Stromal cell of bone marrow (primary cell): Measurements from ENCODE around the gene TTC21A.
"Not testable (repeated sequence)": the region's sequence is repeated elsewhere in the genome, so short reads cannot be mapped to it uniquely, and the experiment has no call there.

Experiments used
- DNase-seq: peaks from one replicate; pipeline ENCODE4 v3.0.0-alpha.2; 2012; ENCODE audit warnings: low read depth

The TTC21A gene

GRCh38 chr3:39150803-39151631 is 43.5 kb downstream of the TTC21A start:
- peak; percentile 91 for DNase-seq

- DNase-seq = no peak
Measured at GRCh38 chr3:39153977-39154279, 46.4 kb downstream of the TTC21A start.

DNA sequence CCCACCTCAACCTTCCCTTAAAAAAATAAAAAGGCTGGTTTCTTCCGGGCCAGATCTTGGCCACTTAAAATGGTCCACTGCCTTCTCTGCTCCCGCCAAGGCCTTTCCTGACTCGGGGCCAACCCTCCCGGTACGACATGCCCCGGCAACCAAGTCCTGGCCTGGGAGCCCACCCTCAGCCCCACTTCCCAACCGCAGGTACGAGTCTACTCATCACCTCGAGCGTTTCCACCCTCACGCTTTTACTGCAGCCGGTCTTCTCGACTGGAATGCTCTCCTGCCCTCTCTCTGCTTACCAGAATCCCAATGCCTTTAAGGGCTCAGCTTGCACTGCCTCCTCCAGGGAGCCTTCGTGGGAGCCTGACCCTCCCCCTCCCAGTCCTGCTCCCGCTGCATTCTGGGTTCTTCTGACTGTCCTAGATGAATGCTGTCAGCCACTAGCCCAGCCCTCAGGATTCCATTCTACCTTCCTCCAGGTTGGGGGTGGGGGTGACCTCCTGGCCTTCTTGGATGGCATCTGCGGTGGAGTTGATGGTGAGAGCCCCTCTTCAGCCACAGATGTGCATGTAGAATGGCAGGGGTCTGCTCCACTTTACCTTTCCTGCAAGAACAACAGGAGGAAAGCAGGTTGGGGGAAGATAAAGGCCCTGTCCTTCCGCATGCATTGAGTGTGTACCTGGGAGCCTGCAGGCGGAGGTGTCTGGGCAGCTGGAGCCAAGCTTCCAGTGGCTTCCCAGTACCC is 47.0 kb downstream of the TTC21A start:
- no peak for DNase-seq

GRCh38 chr3:39156421-39156820 is 48.9 kb downstream of the TTC21A start:
- no peak for DNase-seq

- DNase-seq = no peak
Measured at GRCh38 chr3:39157359-39157758, 49.9 kb downstream of the TTC21A start.

GRCh38 chr3:39158148-39158715 is 50.8 kb downstream of the TTC21A start:
- DNase-seq = no peak

- no peak for DNase-seq
Measured at GRCh38 chr3:39164414-39164813, 56.9 kb downstream of the TTC21A start.

GRCh38 chr3:39165518-39165917 is 58.0 kb downstream of the TTC21A start:
- DNase-seq = no peak

DNA sequence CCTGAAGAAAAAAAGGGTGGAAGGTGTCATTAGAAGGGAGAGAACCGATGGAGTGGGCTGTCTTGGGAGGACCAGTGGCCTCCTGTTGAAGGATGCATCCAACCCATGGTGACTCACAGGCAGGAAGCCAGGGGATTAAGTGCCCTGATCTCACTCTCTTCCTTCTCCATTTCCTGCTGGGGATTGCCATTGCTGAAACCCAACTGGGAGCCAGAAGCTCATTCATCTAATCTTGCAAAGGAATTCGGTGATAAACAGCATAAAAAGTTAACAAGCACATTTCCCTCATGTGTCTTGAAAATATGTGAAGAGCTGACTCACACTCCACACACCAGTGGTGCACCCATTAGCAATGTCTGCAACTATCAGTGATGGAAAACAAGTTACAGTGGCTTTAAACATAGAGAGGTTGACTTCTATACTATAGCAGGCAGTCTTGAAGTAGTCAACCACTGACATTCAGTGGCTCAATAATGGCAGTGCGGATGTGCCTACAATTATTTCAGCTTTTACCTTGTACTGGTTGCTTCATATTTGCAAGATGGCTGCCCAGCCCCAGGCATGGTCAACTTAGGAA is 58.7 kb downstream of the TTC21A start:
- DNase-seq = peak; percentile 87

GRCh38 chr3:39166932-39167532 is 59.6 kb downstream of the TTC21A start:
- peak; percentile 91 for DNase-seq

DNA sequence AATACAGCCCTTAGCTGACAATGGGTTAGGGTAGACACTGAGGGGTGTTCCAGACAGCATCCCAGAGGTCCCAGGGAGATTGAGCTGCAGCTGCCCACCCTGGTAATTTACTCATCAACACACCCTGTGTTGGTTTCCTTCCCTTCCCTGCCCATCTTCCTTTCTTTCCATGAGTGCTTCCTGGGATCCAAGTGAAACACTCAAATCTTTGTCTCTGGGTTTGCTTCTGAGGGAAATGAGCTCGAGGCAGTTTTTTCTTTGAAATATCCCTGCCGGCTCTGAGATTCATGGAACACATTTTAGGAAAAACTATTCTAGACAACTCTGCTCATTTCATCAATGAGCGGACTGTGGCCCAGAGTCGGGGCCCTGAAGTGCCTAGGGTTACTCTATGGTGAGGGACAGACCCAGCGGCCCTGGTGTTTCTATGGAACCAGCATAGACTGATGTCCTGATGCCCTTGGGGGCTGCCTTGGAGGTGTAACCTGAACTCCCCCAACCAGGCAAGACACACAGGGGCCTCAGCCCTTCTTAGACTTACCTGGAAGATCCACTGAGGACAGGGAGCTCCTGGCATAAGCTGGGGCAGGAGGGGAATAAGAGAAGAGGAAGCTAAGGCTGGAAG is 60.8 kb downstream of the TTC21A start:
- DNase-seq = no peak

- DNase-seq = no peak
Measured at GRCh38 chr3:39169712-39170111, 62.2 kb downstream of the TTC21A start.

GRCh38 chr3:39170461-39170860 is 63.0 kb downstream of the TTC21A start:
- DNase-seq = no peak

GRCh38 chr3:39170877-39171276 is 63.4 kb downstream of the TTC21A start:
- DNase-seq = not testable (repeated sequence)

DNA sequence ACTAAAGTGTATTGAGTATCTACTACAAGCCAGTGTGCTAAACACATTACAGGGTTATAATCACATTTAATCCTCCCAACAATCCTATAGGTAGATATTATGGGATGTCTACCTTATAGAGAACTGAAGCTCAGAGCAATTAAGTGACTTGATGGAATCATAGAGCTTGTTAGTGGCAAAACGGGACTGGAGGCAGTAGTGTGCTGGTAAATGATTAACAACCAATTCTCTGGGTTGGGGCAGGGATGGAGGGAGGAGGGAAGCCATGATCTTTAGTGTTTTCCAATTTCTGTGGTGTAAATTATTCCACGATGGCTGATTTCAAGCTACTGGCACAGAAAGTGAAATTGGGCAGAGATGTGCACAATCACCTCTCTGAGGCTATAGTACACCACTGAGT is 64.4 kb downstream of the TTC21A start:
- DNase-seq = no peak

DNA sequence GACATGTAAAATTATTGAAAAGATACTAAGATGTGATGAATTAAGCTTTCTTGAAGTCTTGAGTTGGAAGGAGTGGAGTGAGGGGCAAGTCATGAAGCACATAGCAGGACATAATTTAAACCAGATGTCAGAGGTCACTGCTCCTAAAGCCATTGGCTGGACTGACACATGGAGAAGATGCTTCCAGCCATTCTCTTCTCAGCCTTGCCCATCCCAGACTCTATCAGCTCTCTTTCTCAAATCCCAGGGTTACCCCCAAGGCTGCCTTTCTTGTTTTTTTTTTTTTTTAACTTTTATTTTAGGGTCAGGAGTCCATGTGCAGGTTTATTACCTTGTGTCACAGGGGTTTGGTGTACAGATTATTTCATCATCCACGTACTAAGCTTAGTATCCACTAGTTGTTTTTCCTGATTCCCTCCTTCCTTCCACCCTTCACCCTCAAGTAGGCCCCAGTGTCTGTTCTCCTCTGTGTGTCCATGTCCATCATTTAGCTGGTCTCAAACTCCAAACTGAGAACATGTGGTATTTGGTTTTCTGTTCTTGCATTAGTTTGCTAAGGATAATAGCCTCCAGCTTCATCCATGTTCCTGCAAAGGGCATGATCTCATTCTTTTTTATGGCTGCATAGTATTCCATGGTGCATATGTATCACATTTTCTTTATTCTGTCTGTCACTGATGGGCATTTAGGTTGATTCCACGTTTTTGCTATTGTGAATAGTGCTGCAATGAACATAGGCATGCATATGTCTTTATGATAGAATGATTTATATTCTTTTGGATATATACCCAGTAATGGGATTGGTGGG is 66.0 kb downstream of the TTC21A start:
- no peak for DNase-seq

DNA sequence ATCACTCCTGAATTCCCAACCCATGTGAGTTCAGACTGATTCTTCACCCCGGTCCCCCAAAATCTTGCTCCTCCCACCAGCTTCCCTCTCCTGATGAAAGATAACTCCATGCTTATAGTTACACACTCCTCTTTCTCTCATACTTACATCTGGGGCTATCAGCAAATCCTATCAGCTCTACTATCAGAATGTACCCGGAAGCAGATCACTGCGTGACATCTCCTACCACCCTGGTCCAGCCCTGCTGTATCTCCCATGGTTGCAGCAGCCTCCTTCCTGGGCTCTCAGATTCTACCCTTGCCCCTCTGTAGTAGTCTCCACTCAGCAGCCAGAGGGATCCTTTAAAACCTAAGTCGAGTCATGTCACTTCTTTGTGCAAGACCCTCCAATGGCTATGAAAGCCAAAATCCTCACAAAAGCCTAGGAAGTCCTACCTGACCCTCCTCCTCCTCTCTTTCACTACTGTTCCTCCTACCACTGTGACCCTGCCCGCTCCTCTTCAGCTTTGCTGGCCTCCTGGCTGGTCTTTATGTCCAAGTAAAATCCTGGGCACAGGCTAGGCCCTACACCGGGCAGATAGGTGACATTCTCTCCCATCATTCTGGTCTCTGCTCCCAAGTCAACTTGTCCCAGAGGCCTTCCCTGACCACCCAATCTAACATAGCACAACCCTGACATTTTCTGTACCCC is 68.7 kb downstream of the TTC21A start:
- no peak for DNase-seq

- DNase-seq = peak; percentile 96
Measured at GRCh38 chr3:39177708-39178332, 70.3 kb downstream of the TTC21A start.

GRCh38 chr3:39178553-39178952 is 71.1 kb downstream of the TTC21A start:
- DNase-seq = no peak

DNA sequence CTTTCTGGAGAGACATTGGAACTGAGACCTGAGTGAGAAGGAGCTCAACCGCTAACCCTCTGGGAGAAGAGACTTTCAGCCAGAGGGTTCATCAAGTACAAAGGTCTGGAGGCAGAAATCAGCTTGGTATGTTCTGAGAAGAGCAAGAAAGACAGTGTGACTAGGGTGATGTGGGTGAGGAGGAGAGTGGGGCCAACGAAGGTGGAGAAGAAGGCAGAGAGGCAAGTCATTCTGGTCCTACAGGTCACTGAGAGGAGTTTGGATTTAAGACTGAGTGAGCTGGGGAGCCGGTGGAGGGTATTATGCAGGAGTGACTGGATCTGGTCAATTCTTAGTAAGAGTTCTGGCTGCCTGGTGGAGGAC is 72.7 kb downstream of the TTC21A start:
- no peak for DNase-seq
